Neural crest cell (in vitro differentiated cells): ENCODE results near the gene B4GALT1. TPM values are rescaled to one million over a fixed set of nuclear protein-coding genes. Genes with fewer than 3 reads are reported as not detected.
"Not testable (repeated sequence)": the region's sequence is repeated elsewhere in the genome, so short reads cannot be mapped to it uniquely, and the experiment has no call there.

Source experiments
- DNase-seq: peaks from one replicate; pipeline ENCODE4 v3.0.0; 2021; ENCODE audit warnings: low read depth, mixed read lengths, low spot score
- H3K27ac Mint-ChIP-seq: one replicate; pipeline ENCODE4 v1.8.0; 2021; ENCODE audit warnings: mild to moderate bottlenecking, mixed read lengths; ENCODE audit not compliant: unreplicated experiment
- H3K27me3 Mint-ChIP-seq: 2 replicates; pipeline ENCODE4 v1.8.0; 2021; ENCODE audit warnings: low read depth, mild to moderate bottlenecking, mixed read lengths
- H3K36me3 Mint-ChIP-seq: 2 replicates; pipeline ENCODE4 v1.8.0; 2021; ENCODE audit warnings: low read depth, mild to moderate bottlenecking, mixed read lengths
- H3K4me1 Mint-ChIP-seq: 2 replicates; pipeline ENCODE4 v1.8.0; 2021; ENCODE audit warnings: mixed read lengths
- H3K4me3 Mint-ChIP-seq: one replicate; pipeline ENCODE4 v1.8.0; 2021; ENCODE audit warnings: mild to moderate bottlenecking, mixed read lengths
- H3K9me3 Mint-ChIP-seq: 2 replicates; pipeline ENCODE4 v1.8.0; 2021; ENCODE audit warnings: mixed read lengths
- CTCF ChIP-seq: fragments of 200-600 bp; sonication (generic); conservative IDR thresholded peaks from 2 replicates; pipeline ENCODE4 v1.5.0; 2021; ENCODE audit warnings: antibody characterized with exemption, mild to moderate bottlenecking
- total RNA-seq: library from RNA; stranded (reverse); gene quantifications from 2 replicates; pipeline ENCODE4 v1.2.1, GENCODE V29; 2021

Gene B4GALT1
- total RNA-seq, 1 donor from 2014 or later, result 17.9 TPM

- no peak for TF ChIP-seq CTCF
- H3K4me1 Mint-ChIP-seq, result peaks cover 78% of the 10 kb centered on the region
- no peak overlapping the region for H3K27ac Mint-ChIP-seq
- H3K9me3 Mint-ChIP-seq, result no peaks in the 10 kb centered on the region
- no peak for DNase-seq
- no peaks in the 10 kb centered on the region for H3K36me3 Mint-ChIP-seq
- H3K4me3 Mint-ChIP-seq, result peak overlapping the region; percentile 38
- no peaks in the 10 kb centered on the region for H3K27me3 Mint-ChIP-seq
These were observed 4.3 kb downstream of the B4GALT1 start for GRCh38 chr9:33162721-33163311.

DNA sequence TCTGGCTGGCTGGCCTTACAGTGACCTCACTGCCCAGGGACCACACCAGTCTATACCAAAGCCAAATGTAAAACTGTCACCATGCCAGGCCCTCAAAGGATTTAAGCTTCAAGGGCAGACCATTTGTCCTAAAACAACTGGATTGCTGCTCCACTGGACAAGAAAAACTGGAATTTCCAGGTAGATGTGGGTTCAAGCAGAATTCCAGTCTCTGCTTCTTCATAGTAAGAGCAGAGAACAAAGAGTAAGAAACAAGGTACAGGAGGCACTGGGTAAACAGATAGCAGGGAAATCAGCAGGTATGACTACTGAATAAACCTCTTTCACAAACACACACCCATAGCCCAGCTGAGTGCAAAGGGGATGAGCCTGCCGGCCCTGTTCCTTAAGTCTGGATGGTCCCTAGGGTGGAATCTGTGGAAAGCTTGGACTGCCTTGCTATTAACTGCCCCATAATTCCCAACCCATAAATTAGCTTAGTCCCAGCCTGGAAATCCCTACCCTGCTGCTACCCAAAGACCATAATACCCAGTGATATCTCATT lies 5.5 kb downstream of the B4GALT1 start:
- no peak overlapping the region for H3K27ac Mint-ChIP-seq
- peaks cover 81% of the 10 kb centered on the region for H3K4me1 Mint-ChIP-seq
- no peak for DNase-seq
- peak overlapping the region; percentile 45 for H3K4me3 Mint-ChIP-seq
- H3K27me3 Mint-ChIP-seq, result no peaks in the 10 kb centered on the region
- H3K36me3 Mint-ChIP-seq, result no peaks in the 10 kb centered on the region
- no peak for TF ChIP-seq CTCF
- H3K9me3 Mint-ChIP-seq, result no peaks in the 10 kb centered on the region

DNA sequence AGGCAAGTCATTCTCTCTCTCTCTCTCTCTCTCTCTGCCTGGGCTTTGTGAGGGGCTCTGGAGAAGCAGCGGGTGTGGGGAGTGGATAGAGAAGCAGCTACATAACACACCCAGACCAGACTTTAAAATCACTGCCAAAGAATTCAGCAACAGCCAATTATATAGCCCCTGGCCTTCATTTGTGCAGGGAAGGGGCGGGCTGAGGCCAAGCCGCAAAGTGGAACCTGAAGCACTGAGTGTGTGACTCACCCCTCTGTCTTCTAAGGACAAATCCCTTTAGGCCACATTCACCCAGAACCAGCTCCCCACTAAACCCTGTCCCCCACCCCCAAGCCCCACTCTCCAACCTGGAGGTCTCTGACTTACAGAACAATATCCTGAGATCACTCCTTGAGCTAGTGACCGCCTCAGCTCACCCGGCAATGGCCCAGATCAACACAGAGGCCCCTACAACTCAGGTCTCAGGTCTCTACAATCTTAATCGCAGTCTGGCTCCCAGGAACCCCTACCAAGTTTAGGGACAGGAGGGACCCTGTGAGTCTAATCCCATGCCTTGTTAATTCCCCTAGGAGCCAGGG lies 6.0 kb downstream of the B4GALT1 start:
- peak overlapping the region; percentile 45 for H3K4me3 Mint-ChIP-seq
- no peaks in the 10 kb centered on the region for H3K9me3 Mint-ChIP-seq
- H3K36me3 Mint-ChIP-seq, result no peaks in the 10 kb centered on the region
- TF ChIP-seq CTCF, result no peak
- DNase-seq, result no peak
- H3K27ac Mint-ChIP-seq, result peak overlapping the region; percentile 20
- H3K27me3 Mint-ChIP-seq, result no peaks in the 10 kb centered on the region
- peaks cover 79% of the 10 kb centered on the region for H3K4me1 Mint-ChIP-seq

- Mint-ChIP-seq H3K4me3 (peak overlapping the region; percentile 45), H3K4me1 (peaks cover 72% of the 10 kb centered on the region), H3K27ac (peak overlapping the region; percentile 20)
- not testable (repeated sequence) for H3K36me3 Mint-ChIP-seq, DNase-seq, H3K9me3 Mint-ChIP-seq, H3K27me3 Mint-ChIP-seq
These were observed 6.7 kb downstream of the B4GALT1 start for GRCh38 chr9:33160446-33160845.

GRCh38 chr9:33159777-33160127 lies 7.4 kb downstream of the B4GALT1 start:
- no peaks in the 10 kb centered on the region for H3K27me3 Mint-ChIP-seq
- no peak for TF ChIP-seq CTCF
- no peaks in the 10 kb centered on the region for H3K36me3 Mint-ChIP-seq
- H3K4me1 Mint-ChIP-seq, result peaks cover 67% of the 10 kb centered on the region
- DNase-seq, result no peak
- H3K27ac Mint-ChIP-seq, result peak overlapping the region; percentile 82
- H3K4me3 Mint-ChIP-seq, result peak overlapping the region; percentile 35
- H3K9me3 Mint-ChIP-seq, result no peaks in the 10 kb centered on the region
